ENCODE results near the gene SLC9A9. TPM values are rescaled to one million over a fixed set of nuclear protein-coding genes. Genes with fewer than 3 reads are reported as not detected.

SLC9A9 gene
- total RNA-seq, 4 donors from 2014 or later: 13.4 to 15.0 (median 14.4) TPM

GRCh38 chr3:143351354-143351753 is 496.9 kb downstream of the SLC9A9 start:
- intact Hi-C loops (cut with DNase I): no loop called here
- DNase-seq (ENCODE audit: extremely low spot score): no peak
- Histone ChIP-seq H3K9me3 (no peaks in the 10 kb centered on the region), H3K27ac (replicated peaks in 1 of 4) (no peak overlapping the region), H3K4me3 (no peak overlapping the region), H3K27me3 (no peaks in the 10 kb centered on the region), H3K4me1 (peaks cover 0 to 4% (median 0%) of the 10 kb centered on the region in 4 donors), H3K36me3 (no peaks in the 10 kb centered on the region)
- WGBS: 69% methylated on average over 2 of the region's 2 CpGs
- no peak for TF ChIP-seq CTCF (IDR thresholded peaks at IDR 0.05)
- no peak for TF ChIP-seq EP300 (IDR thresholded peaks at IDR 0.05)
- TF ChIP-seq POLR2AphosphoS5 (IDR thresholded peaks at IDR 0.05): no peak
- no peak for TF ChIP-seq POLR2A (IDR thresholded peaks at IDR 0.05; ENCODE audit: low read depth)

GRCh38 chr3:143349455-143349854 is 498.8 kb downstream of the SLC9A9 start:
- TF ChIP-seq POLR2AphosphoS5 (IDR thresholded peaks at IDR 0.05): no peak
- no peak for TF ChIP-seq EP300 (IDR thresholded peaks at IDR 0.05)
- TF ChIP-seq POLR2A (IDR thresholded peaks at IDR 0.05; ENCODE audit: low read depth): no peak
- no peak for TF ChIP-seq CTCF (IDR thresholded peaks at IDR 0.05)
- Histone ChIP-seq H3K27me3 (no peaks in the 10 kb centered on the region), H3K27ac (replicated peaks in 1 of 4) (no peak overlapping the region), H3K4me3 (no peak overlapping the region), H3K9me3 (no peaks in the 10 kb centered on the region), H3K4me1 (peaks cover 0 to 4% (median 0%) of the 10 kb centered on the region in 4 donors), H3K36me3 (no peaks in the 10 kb centered on the region)
- intact Hi-C loops (cut with DNase I): no loop called here
- DNase-seq (ENCODE audit: extremely low spot score): no peak
- WGBS: 100% methylated on average over 2 of the region's 2 CpGs

- Histone ChIP-seq H3K27ac (replicated peaks in 1 of 4) (no peak overlapping the region), H3K4me1 (peaks cover 0 to 4% (median 0%) of the 10 kb centered on the region in 4 donors), H3K36me3 (no peaks in the 10 kb centered on the region), H3K9me3 (no peaks in the 10 kb centered on the region), H3K27me3 (no peaks in the 10 kb centered on the region), H3K4me3 (no peak overlapping the region)
- DNase-seq (ENCODE audit: extremely low spot score): no peak
- 85% methylated on average over 5 of the region's 5 CpGs for WGBS
- no peak for TF ChIP-seq EP300 (IDR thresholded peaks at IDR 0.05)
- TF ChIP-seq CTCF (IDR thresholded peaks at IDR 0.05): no peak
- TF ChIP-seq POLR2AphosphoS5 (IDR thresholded peaks at IDR 0.05): no peak
- no peak for TF ChIP-seq POLR2A (IDR thresholded peaks at IDR 0.05; ENCODE audit: low read depth)
- intact Hi-C loops (cut with DNase I): no loop called here
Measured at GRCh38 chr3:143348486-143349327, 499.6 kb downstream of the SLC9A9 start.

GRCh38 chr3:143344516-143345165 is 503.6 kb downstream of the SLC9A9 start:
- no peak for TF ChIP-seq POLR2AphosphoS5 (IDR thresholded peaks at IDR 0.05)
- Histone ChIP-seq H3K36me3 (no peaks in the 10 kb centered on the region), H3K4me1 (peaks cover 0 to under 1% (median 0%) of the 10 kb centered on the region in 4 donors), H3K9me3 (no peaks in the 10 kb centered on the region), H3K4me3 (no peak overlapping the region), H3K27ac (replicated peaks in 1 of 4) (no peak overlapping the region), H3K27me3 (no peaks in the 10 kb centered on the region)
- 55% methylated on average over 1 of the region's 1 CpG for WGBS
- DNase-seq (ENCODE audit: extremely low spot score): no peak
- intact Hi-C loops (cut with DNase I): no loop called here

- intact Hi-C loops (cut with DNase I): no loop called here
- Histone ChIP-seq H3K36me3 (no peaks in the 10 kb centered on the region), H3K9me3 (no peaks in the 10 kb centered on the region), H3K4me3 (no peak overlapping the region), H3K27ac (replicated peaks in 1 of 4) (no peak overlapping the region), H3K4me1 (peaks cover 0 to 7% (median 0%) of the 10 kb centered on the region in 4 donors), H3K27me3 (no peaks in the 10 kb centered on the region)
- no peak for TF ChIP-seq POLR2AphosphoS5 (IDR thresholded peaks at IDR 0.05)
- TF ChIP-seq EP300 (IDR thresholded peaks at IDR 0.05): no peak
- no peak for TF ChIP-seq CTCF (IDR thresholded peaks at IDR 0.05)
- TF ChIP-seq POLR2A (IDR thresholded peaks at IDR 0.05; ENCODE audit: low read depth): no peak
- no peak for DNase-seq (ENCODE audit: extremely low spot score)
- WGBS: 82% methylated on average over 1 of the region's 1 CpG
Measured at GRCh38 chr3:143343944-143344343, 504.3 kb downstream of the SLC9A9 start.

Measured in esophagus muscularis mucosa (tissue), 4 donors.